ENCODE results near the gene EIF4G3.
"Not testable (repeated sequence)": the region's sequence is repeated elsewhere in the genome, so short reads cannot be mapped to it uniquely, and the experiment has no call there.

EIF4G3 gene

GRCh38 chr1:20811916-20812315, 364.8 kb downstream of the EIF4G3 start:
- DNase-seq (ENCODE audit: low spot score) = no peak

- DNase-seq (ENCODE audit: low spot score) = no peak
These were observed 383.5 kb downstream of the EIF4G3 start for GRCh38 chr1:20793236-20793635.

GRCh38 chr1:20792196-20792595, 384.5 kb downstream of the EIF4G3 start:
- DNase-seq (ENCODE audit: low spot score) = peak; percentile 87

- no peak for DNase-seq (ENCODE audit: low spot score)
These were observed 385.9 kb downstream of the EIF4G3 start for GRCh38 chr1:20790785-20791184.

- not testable (repeated sequence) for DNase-seq (ENCODE audit: low spot score)
These were observed 387.1 kb downstream of the EIF4G3 start for GRCh38 chr1:20789598-20789997.

- DNase-seq (ENCODE audit: low spot score) = peak; percentile 23
These were observed 388.6 kb downstream of the EIF4G3 start for GRCh38 chr1:20787840-20788795.

GRCh38 chr1:20787029-20787839, 389.5 kb downstream of the EIF4G3 start, which contains the start of gene HP1BP3:
Gene HP1BP3 (minus strand): TSS chr1:20787307. CDS start chr1:20780440, 6,867 bp downstream.
- DNase-seq (ENCODE audit: low spot score) = peak; percentile 80

GRCh38 chr1:20786253-20787028, 390.3 kb downstream of the EIF4G3 start:
- peak; percentile 96 for DNase-seq (ENCODE audit: low spot score)

- no peak for DNase-seq (ENCODE audit: low spot score)
These were observed 390.8 kb downstream of the EIF4G3 start for GRCh38 chr1:20785907-20786252.

- DNase-seq (ENCODE audit: low spot score) = no peak
These were observed 401.0 kb downstream of the EIF4G3 start for GRCh38 chr1:20775700-20776099.

GRCh38 chr1:20771780-20772179, 404.9 kb downstream of the EIF4G3 start:
- DNase-seq (ENCODE audit: low spot score) = no peak

GRCh38 chr1:20770314-20771087, 406.2 kb downstream of the EIF4G3 start:
- no peak for DNase-seq (ENCODE audit: low spot score)

- DNase-seq (ENCODE audit: low spot score) = no peak
These were observed 409.4 kb downstream of the EIF4G3 start for GRCh38 chr1:20767271-20767670.

GRCh38 chr1:20763417-20763816, 413.3 kb downstream of the EIF4G3 start:
- DNase-seq (ENCODE audit: low spot score) = no peak

- DNase-seq (ENCODE audit: low spot score) = no peak
These were observed 416.4 kb downstream of the EIF4G3 start for GRCh38 chr1:20760322-20760721.

Data from hepatic stellate cell (primary cell).